Measurements from ENCODE around the gene FCN2. TPM values are rescaled to one million over a fixed set of nuclear protein-coding genes. Genes with fewer than 3 reads are reported as not detected.

Gene FCN2
- total RNA-seq, 1 donor from 2014 or later, result not detected

- Mint-ChIP-seq H3K36me3 (ENCODE audit: unreplicated experiment) (no peaks in the 10 kb centered on the region), H3K27me3 (ENCODE audit: unreplicated experiment) (peaks cover 37% of the 10 kb centered on the region), H3K9me3 (ENCODE audit: unreplicated experiment) (peaks cover 15% of the 10 kb centered on the region), H3K4me1 (ENCODE audit: unreplicated experiment) (peaks cover 24% of the 10 kb centered on the region), H3K27ac (ENCODE audit: unreplicated experiment) (no peak overlapping the region), H3K4me3 (ENCODE audit: unreplicated experiment) (no peak overlapping the region)
- no peak for TF ChIP-seq CTCF (IDR thresholded peaks at IDR 0.05)
- no peak for DNase-seq (ENCODE audit: extremely low spot score, unreplicated experiment)
These were observed 18.6 kb downstream of the FCN2 start for GRCh38 chr9:134899168-134899567.

- Mint-ChIP-seq H3K27me3 (ENCODE audit: unreplicated experiment) (peaks cover 38% of the 10 kb centered on the region), H3K9me3 (ENCODE audit: unreplicated experiment) (peaks cover 15% of the 10 kb centered on the region), H3K4me3 (ENCODE audit: unreplicated experiment) (no peak overlapping the region), H3K36me3 (ENCODE audit: unreplicated experiment) (no peaks in the 10 kb centered on the region), H3K27ac (ENCODE audit: unreplicated experiment) (no peak overlapping the region), H3K4me1 (ENCODE audit: unreplicated experiment) (peaks cover 21% of the 10 kb centered on the region)
- TF ChIP-seq CTCF (IDR thresholded peaks at IDR 0.05), result no peak
- peak; percentile 25 for DNase-seq (ENCODE audit: extremely low spot score, unreplicated experiment)
These were observed 19.2 kb downstream of the FCN2 start for GRCh38 chr9:134899818-134900217.

DNA sequence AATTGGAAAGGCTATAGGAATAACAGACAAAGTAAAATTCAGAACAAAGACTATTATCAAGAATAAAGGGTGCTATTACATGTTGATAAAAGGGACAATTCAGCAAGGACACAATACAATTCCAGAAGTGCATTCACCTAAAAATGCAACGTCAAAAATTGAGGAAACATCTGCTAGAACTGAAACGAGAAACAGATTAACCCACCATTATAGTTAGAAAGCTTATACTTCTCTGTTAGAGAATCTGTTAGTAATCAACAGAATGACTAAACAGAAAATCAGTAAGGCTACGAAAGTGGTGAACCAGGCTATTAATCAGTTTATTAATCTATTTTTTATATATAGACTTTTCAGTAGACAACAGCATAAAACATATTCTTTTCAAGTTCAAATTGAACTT is 22.3 kb downstream of the FCN2 start:
- Mint-ChIP-seq H3K4me3 (ENCODE audit: unreplicated experiment) (no peak overlapping the region), H3K4me1 (ENCODE audit: unreplicated experiment) (no peaks in the 10 kb centered on the region), H3K36me3 (ENCODE audit: unreplicated experiment) (no peaks in the 10 kb centered on the region), H3K9me3 (ENCODE audit: unreplicated experiment) (peaks cover 15% of the 10 kb centered on the region), H3K27me3 (ENCODE audit: unreplicated experiment) (peaks cover 55% of the 10 kb centered on the region), H3K27ac (ENCODE audit: unreplicated experiment) (no peak overlapping the region)
- no peak for TF ChIP-seq CTCF (IDR thresholded peaks at IDR 0.05)
- DNase-seq (ENCODE audit: extremely low spot score, unreplicated experiment), result no peak

GRCh38 chr9:134908524-134909309 is 28.1 kb downstream of the FCN2 start:
- Mint-ChIP-seq H3K4me1 (ENCODE audit: unreplicated experiment) (no peaks in the 10 kb centered on the region), H3K27ac (ENCODE audit: unreplicated experiment) (no peak overlapping the region), H3K36me3 (ENCODE audit: unreplicated experiment) (no peaks in the 10 kb centered on the region), H3K27me3 (ENCODE audit: unreplicated experiment) (peaks cover 49% of the 10 kb centered on the region), H3K9me3 (ENCODE audit: unreplicated experiment) (peaks cover 2% of the 10 kb centered on the region), H3K4me3 (ENCODE audit: unreplicated experiment) (no peak overlapping the region)
- DNase-seq (ENCODE audit: extremely low spot score, unreplicated experiment), result peak; percentile 46
- no peak for TF ChIP-seq CTCF (IDR thresholded peaks at IDR 0.05)

GRCh38 chr9:134909511-134910481 is 29.2 kb downstream of the FCN2 start:
- Mint-ChIP-seq H3K36me3 (ENCODE audit: unreplicated experiment) (no peaks in the 10 kb centered on the region), H3K9me3 (ENCODE audit: unreplicated experiment) (no peaks in the 10 kb centered on the region), H3K27ac (ENCODE audit: unreplicated experiment) (no peak overlapping the region), H3K4me3 (ENCODE audit: unreplicated experiment) (no peak overlapping the region), H3K27me3 (ENCODE audit: unreplicated experiment) (peaks cover 46% of the 10 kb centered on the region), H3K4me1 (ENCODE audit: unreplicated experiment) (no peaks in the 10 kb centered on the region)
- peak; percentile 75 for DNase-seq (ENCODE audit: extremely low spot score, unreplicated experiment)
- TF ChIP-seq CTCF (IDR thresholded peaks at IDR 0.05), result no peak

Data from osteocyte (in vitro differentiated cells).